CD4-positive, alpha-beta T cell treated with Interleukin-6 for 4 hours (primary cell): ENCODE data around the gene OVOL1.

Experiments used
- DNase-seq: peaks from one replicate; pipeline ENCODE4 v3.0.0-alpha.2; 2020; ENCODE audit warnings: mixed read lengths

Gene OVOL1

DNA sequence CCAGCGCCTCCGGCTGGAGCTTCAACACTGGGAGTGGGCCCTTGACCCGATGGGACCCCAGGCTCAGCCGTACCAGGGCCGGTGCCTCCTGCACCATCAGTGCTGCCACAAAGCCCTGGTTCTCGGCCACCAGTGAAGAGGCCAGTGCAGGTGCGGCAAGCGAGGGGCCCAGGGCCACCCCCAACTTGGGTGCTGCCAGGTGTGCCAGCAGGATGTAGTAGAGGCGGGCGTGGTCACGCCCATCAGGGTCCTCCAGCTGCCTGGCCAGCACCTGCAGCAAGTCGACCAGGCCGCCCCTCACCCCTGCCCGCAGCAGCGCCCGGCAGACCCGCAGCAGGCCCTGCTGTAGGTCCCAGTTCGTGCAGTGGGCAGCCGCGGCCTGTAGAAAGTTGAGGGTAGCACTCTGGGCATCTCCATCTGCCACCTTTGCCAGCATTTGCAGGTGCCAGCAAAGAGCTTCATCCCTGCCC is 8.4 kb upstream of the OVOL1 start:
- no peak for DNase-seq

GRCh38 chr11:65778901-65779668 is 7.8 kb upstream of the OVOL1 start:
- no peak for DNase-seq

GRCh38 chr11:65779669-65779918 is 7.3 kb upstream of the OVOL1 start:
- DNase-seq = no peak

DNA sequence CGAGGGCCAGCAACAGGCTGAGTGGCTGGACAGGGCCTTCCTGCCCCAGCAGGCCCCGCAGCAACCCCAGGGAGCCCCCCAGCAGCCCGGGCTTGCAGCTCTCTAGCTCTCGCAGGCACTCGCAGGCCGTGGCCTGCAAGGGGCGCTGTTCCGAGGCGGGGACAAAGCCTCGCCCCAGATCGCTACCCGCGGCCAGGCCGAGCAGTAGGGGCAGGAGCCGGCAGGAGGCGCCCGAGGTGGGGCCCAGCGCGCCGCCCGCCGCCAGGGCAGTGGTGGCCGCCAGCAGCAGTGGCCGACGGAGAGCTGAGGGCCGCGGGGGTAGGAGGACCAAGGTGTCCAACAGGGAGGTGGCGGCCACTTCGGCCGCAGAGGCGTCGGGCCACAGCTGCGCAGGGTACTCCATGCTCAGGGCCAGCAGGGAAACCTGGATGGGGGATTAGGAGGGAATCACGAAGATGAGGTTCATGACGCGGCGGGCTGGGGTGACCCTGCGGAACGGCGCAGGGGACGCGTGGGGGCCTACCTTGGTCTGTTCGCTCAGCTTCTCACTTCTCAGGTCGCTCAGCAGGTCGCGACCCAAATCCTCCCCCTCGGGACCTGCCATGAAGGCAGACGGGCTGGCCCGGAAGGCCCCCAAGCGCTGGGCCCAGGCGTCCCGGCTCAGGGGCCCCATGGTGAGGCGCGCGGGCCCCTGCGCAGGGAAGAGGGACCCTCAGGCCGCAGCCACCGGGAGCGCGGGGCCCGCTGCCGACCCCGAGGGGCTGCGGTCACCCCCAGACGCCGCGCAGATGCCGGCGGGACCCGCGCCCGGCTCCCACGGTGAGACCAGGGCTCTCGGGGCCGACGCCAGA is 6.7 kb upstream of the OVOL1 start:
- peak; percentile 75 for DNase-seq

- DNase-seq = peak; percentile 83
These were observed 6.1 kb upstream of the OVOL1 start, which contains the start of gene AP5B1 for GRCh38 chr11:65780770-65781151. Gene AP5B1 (minus strand): TSS chr11:65780976. CDS start chr11:65780591, 385 bp downstream.

DNA sequence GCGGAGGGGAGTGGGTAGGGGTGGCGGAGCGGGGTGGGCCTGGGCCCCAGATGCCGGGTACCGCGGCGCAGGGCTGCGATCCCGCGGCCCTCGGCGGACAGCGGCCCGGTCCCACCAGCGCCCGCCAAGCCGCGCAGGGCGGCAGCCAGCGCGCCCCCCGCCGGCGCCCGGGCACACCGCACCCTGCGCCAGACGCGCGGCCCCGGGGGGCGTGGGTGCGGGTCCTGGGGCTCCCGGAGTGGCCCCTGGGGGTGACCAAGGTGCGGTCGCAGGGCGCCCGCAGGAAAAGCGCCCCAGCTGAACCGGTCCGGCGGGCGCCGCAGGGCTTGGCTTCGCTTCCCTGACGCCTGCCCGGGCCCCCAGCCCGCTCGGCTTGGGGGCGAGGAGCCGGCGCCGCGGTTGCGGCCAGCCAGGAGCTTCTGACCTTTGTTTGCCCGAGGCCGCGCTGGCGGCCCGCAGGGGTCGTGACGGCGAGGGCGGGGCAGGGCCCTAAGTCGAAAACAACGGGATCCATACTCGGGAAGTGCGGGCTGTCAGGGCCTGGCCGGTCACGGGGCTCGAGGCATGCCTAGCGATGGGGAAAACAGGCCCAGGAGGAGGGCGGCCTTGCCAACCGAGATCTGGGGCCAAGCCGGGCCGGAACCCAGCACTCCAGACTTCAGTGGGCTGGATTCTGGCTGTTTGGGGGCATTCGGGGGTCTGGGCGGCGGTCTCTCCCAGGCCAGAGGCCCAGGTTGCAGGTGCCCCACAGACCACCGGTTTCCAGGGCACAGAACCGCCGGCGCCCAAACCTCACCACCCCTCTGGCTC is 5.5 kb upstream of the OVOL1 start:
- no peak for DNase-seq

- DNase-seq = no peak
These were observed 4.7 kb upstream of the OVOL1 start for GRCh38 chr11:65781962-65782815.

- no peak for DNase-seq
These were observed 4.0 kb upstream of the OVOL1 start for GRCh38 chr11:65782816-65783228.

DNA sequence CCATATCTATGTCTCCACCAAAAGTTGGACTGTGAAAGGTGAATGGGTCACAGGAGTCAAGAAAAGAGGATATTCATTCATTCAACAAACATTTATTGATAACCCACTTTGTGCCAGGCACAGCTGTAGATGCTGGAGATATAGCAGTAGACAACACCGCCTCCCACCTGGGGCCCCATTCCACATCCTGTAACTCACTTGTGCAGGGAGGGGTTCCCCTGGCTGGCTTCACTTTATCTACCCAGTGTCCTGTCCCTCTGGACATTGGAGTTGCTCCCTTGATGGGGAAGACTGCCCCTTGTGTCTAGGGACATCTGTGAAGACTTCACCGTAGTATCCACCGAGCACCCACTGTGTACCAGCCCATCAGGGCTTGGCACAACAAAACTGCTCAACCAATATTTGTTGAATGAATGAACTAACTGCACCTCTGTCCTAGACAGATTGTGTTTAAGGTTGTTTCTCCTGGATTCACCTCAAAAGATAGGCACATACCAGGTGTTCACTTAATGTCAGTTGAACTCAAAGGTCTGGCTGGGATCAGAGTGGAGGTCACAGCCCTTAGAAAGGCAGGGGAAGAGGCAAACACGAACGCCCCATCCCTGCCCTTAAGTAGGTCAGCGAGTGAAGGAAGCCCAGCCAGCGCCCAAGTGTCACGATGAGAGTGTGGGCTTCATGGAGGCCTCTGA is 1.4 kb upstream of the OVOL1 start:
- no peak for DNase-seq

- DNase-seq = peak; percentile 34
These were observed 666 bp upstream of the OVOL1 start for GRCh38 chr11:65786008-65786785.

- no peak for DNase-seq
These were observed 1.1 kb downstream of the OVOL1 start for GRCh38 chr11:65787649-65788622.

GRCh38 chr11:65788821-65789220 is 2.0 kb downstream of the OVOL1 start:
- no peak for DNase-seq

- DNase-seq = no peak
These were observed 2.6 kb downstream of the OVOL1 start for GRCh38 chr11:65789230-65790103.

DNA sequence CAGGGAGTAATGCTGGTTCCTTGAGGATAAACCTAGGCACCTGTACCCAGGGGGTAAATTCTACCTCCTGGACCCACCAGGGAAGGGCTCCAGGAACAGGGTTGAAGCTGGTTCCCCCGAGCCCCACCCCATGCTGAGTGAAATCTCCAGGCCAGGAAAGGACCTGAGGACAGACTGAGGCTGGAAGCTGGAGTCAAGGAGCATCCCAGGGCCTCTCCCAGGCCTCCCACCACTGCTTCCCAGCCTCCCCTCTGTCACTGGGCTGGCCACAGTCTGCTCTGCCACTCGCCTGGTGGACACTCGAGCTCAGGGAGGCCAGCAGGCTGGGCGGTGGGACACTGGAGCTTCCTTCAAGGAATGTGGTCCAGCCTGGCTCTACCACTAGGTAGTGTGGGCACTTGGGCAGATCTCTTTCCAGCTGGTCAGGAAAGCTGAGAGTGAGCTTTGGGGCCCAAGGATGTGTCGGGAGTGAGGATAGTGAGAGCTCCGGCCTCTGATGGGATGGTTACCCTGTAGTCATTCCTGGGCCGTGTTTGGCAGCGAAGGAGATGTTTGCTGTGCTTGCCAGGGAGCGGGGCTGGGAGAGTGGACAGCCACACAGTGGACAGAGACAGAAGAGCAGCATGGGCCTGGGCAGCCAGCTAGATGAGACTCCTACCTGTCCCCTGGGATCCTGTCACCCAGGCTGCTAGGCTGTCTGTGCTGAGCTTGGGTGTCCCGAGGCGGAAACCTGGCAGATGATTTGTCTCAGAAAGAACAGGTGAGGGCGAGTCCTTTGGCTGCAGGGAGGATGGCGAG is 3.4 kb downstream of the OVOL1 start:
- no peak for DNase-seq

GRCh38 chr11:65790902-65791650 is 4.2 kb downstream of the OVOL1 start:
- no peak for DNase-seq

GRCh38 chr11:65791719-65792213 is 4.9 kb downstream of the OVOL1 start:
- DNase-seq = no peak

DNA sequence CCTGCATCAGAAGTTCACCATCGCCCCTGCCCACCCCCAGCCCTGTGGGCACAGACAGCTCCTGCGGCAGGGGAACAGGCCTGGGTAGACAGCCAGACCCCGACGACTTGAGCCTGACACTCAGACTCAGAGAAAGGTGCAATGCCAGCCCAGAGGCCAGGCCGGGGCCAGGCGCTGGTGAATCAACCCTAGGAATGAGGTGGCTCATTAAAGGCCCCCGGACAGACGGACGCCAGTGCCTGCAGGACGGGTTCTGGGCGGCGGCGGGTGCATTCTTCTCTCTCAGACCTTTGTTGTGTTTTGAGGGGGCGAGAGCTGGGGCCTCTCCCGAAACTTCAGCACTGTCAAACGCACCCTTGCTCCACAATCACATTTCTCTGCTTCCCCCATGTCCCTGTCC is 5.6 kb downstream of the OVOL1 start:
- DNase-seq = no peak
